ENCODE measurements around the gene CDYL.

The CDYL gene

DNA sequence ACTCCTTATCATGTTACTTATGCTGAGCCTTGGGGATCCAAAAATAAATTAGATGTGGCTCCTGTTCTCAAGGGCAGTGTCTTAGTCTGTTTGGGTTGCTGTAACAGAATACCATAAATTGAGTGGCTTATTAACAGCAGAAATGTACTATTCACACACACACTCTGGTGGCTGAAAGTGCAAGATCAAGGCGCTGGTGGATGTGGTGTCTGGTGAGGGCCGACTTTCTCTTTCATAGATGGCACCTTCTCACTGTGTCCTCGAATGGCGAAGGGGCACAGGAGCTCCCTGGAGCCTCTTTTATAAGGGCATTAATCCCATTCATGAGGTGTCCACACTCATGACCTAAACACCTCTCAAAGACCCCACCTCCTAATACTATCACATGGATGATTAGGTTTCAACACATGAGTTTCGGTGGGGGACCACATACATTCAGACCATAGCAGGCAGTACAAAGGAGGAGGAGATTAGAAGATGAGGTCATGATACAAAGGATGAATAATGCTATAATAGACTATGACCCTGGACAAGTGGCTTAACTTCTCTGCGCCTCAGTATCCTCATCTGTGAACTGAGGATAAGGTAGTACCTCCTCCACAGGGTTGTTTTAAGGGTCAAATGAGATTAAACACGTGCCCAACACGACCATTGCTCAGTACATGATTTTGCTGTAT lies 193.5 kb downstream of the CDYL start:
- no peaks in the 10 kb centered on the region for H3K79me2 ChIP-seq (ENCODE audit: insufficient read depth, low read length)
- no peak overlapping the region for H2AFZ ChIP-seq (ENCODE audit: low read depth, low read length, severe bottlenecking)
- no peaks in the 10 kb centered on the region for H3K36me3 ChIP-seq (ENCODE audit: low read length)
- no peak overlapping the region for H3K27ac ChIP-seq (ENCODE audit: low read depth, low read length)
- no peaks in the 10 kb centered on the region for H4K20me1 ChIP-seq (ENCODE audit: low read depth, low read length)
- no peak overlapping the region for H3K4me3 ChIP-seq (ENCODE audit: insufficient read depth, low read length, poor library complexity, severe bottlenecking)
- no peak overlapping the region for H3K9ac ChIP-seq (ENCODE audit: low read length)
- H3K9me2 ChIP-seq (replicated peaks; ENCODE audit: insufficient read depth, low read length), result no peaks in the 10 kb centered on the region
- no peak for TF ChIP-seq EZH2phosphoT487 (conservative IDR thresholded peaks at IDR 0.05; ENCODE audit: low read length)
- TF ChIP-seq, protein P1, sequence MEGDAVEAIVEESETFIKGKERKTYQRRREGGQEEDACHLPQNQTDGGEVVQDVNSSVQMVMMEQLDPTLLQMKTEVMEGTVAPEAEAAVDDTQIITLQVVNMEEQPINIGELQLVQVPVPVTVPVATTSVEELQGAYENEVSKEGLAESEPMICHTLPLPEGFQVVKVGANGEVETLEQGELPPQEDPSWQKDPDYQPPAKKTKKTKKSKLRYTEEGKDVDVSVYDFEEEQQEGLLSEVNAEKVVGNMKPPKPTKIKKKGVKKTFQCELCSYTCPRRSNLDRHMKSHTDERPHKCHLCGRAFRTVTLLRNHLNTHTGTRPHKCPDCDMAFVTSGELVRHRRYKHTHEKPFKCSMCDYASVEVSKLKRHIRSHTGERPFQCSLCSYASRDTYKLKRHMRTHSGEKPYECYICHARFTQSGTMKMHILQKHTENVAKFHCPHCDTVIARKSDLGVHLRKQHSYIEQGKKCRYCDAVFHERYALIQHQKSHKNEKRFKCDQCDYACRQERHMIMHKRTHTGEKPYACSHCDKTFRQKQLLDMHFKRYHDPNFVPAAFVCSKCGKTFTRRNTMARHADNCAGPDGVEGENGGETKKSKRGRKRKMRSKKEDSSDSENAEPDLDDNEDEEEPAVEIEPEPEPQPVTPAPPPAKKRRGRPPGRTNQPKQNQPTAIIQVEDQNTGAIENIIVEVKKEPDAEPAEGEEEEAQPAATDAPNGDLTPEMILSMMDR (IDR thresholded peaks at IDR 0.05; ENCODE audit: insufficient read depth, low read length, poor library complexity, severe bottlenecking), result no peak
- H3K4me2 ChIP-seq (ENCODE audit: low read depth, low read length, poor library complexity, severe bottlenecking), result no peak overlapping the region
- no peaks in the 10 kb centered on the region for H3K27me3 ChIP-seq (ENCODE audit: low read length)
- H3F3A ChIP-seq (ENCODE audit: insufficient read depth), result no peaks in the 10 kb centered on the region
- H3K9me3 ChIP-seq (ENCODE audit: insufficient read depth, low read length), result no peaks in the 10 kb centered on the region

DNA sequence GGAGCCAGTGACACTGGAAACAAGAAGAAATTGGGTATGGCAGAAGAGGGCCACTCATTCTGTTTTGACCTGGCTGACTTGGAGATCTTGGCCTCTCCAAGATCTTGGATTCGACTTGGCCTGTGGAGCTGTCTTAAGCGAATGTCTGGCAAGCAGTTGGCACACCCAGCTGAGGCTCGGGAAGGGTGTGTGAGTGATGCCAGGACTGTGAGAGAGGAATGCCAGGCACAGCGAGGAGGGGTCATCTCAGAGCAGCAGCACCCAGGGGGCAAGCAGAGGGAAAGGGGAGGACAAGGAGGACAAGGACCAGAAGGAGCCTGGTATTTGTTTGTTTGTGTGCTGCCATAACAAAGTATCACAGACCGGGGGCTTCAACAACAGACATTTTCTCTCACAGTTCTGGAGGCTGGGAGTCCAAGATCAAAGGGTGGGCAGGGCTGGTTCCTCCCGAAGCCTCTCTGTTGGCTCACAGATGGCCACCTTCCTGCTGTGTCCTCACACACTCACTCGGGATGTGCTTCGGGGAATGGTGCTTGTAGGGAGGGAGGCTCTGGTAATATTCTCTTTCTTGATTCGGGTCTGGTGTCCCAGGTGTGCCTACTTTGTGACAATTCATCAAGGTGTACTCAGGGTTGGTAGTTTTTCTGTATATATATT lies 194.7 kb downstream of the CDYL start:
- Histone ChIP-seq H2AFZ (ENCODE audit: low read depth, low read length, severe bottlenecking) (no peak overlapping the region), H3K9me2 (replicated peaks; ENCODE audit: insufficient read depth, low read length) (no peaks in the 10 kb centered on the region), H3K4me2 (ENCODE audit: low read depth, low read length, poor library complexity, severe bottlenecking) (no peak overlapping the region), H3K79me2 (ENCODE audit: insufficient read depth, low read length) (no peaks in the 10 kb centered on the region), H3K9me3 (ENCODE audit: insufficient read depth, low read length) (no peaks in the 10 kb centered on the region), H3F3A (ENCODE audit: insufficient read depth) (no peaks in the 10 kb centered on the region), H3K27ac (ENCODE audit: low read depth, low read length) (no peak overlapping the region), H3K4me3 (ENCODE audit: insufficient read depth, low read length, poor library complexity, severe bottlenecking) (no peak overlapping the region), H4K20me1 (ENCODE audit: low read depth, low read length) (no peaks in the 10 kb centered on the region), H3K27me3 (ENCODE audit: low read length) (no peaks in the 10 kb centered on the region), H3K9ac (ENCODE audit: low read length) (no peak overlapping the region), H3K36me3 (ENCODE audit: low read length) (no peaks in the 10 kb centered on the region)
- TF ChIP-seq EZH2phosphoT487 (conservative IDR thresholded peaks at IDR 0.05; ENCODE audit: low read length), result no peak
- TF ChIP-seq, protein P1 (IDR thresholded peaks at IDR 0.05; ENCODE audit: insufficient read depth, low read length, poor library complexity, severe bottlenecking), result no peak

DNA sequence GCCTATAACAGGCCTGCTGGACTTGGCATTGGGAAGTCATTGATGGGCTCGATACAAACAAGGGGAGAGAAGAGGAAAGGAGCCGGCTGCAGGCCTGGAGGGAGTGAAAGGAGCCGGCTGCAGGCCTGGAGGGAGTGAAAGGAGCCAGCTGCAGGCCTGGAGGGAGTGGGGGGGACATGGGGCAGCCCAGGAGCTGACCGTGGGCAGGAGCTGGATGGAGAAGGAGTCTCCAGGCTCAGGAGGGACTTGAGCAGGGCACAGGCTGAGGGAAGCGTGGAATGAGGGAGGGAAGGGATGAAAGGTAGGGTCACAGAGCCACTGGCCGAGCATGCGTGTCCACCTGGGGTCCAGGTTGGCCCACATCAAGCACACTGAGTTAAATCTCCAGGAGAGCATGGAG lies 195.6 kb downstream of the CDYL start:
- Histone ChIP-seq H3K4me2 (ENCODE audit: low read depth, low read length, poor library complexity, severe bottlenecking) (no peak overlapping the region), H3F3A (ENCODE audit: insufficient read depth) (no peaks in the 10 kb centered on the region), H3K9me3 (ENCODE audit: insufficient read depth, low read length) (no peaks in the 10 kb centered on the region), H3K9ac (ENCODE audit: low read length) (no peak overlapping the region), H3K79me2 (ENCODE audit: insufficient read depth, low read length) (no peaks in the 10 kb centered on the region), H3K9me2 (replicated peaks; ENCODE audit: insufficient read depth, low read length) (no peaks in the 10 kb centered on the region), H4K20me1 (ENCODE audit: low read depth, low read length) (no peaks in the 10 kb centered on the region), H3K27ac (ENCODE audit: low read depth, low read length) (no peak overlapping the region), H3K4me3 (ENCODE audit: insufficient read depth, low read length, poor library complexity, severe bottlenecking) (no peak overlapping the region), H2AFZ (ENCODE audit: low read depth, low read length, severe bottlenecking) (no peak overlapping the region), H3K36me3 (ENCODE audit: low read length) (no peaks in the 10 kb centered on the region), H3K27me3 (ENCODE audit: low read length) (no peaks in the 10 kb centered on the region)
- no peak for TF ChIP-seq EZH2phosphoT487 (conservative IDR thresholded peaks at IDR 0.05; ENCODE audit: low read length)
- TF ChIP-seq, protein P1 (IDR thresholded peaks at IDR 0.05; ENCODE audit: insufficient read depth, low read length, poor library complexity, severe bottlenecking), result no peak

Measured in SU-DHL-6 (cell line).